Renal cortex interstitium (tissue), 11 donors: ENCODE measurements around the gene GPR139. TPM values are rescaled to one million over a fixed set of nuclear protein-coding genes. Genes with fewer than 3 reads are reported as not detected.

Experiments used
- DNase-seq, 11 donors: peaks; one replicate each; pipeline ENCODE4 v3.0.0-alpha.2; 2013; ENCODE audit warnings: low read depth in 9 of 11, low spot score in 4 of 11; ENCODE audit errors: extremely low read depth in 1 of 11
- polyA plus RNA-seq, 3 donors: library from polyadenylated mRNA; unstranded; fragments of 120-200 nt; gene quantifications; one replicate each; pipeline ENCODE4 v1.2.1, GENCODE V29; 2013; ENCODE audit not compliant: insufficient read length in 3 of 3

Gene GPR139
- polyA plus RNA-seq, 3 donors: not detected

GRCh38 chr16:19997734-19998133 lies 76.0 kb downstream of the GPR139 start:
- DNase-seq: no peak

- DNase-seq: no peak
These were observed 76.4 kb downstream of the GPR139 start for GRCh38 chr16:19997264-19997663.

- no peak for DNase-seq
These were observed 79.1 kb downstream of the GPR139 start for GRCh38 chr16:19994466-19995170.

- DNase-seq: no peak
These were observed 82.1 kb downstream of the GPR139 start for GRCh38 chr16:19991614-19992013.

- DNase-seq: no peak
These were observed 89.6 kb downstream of the GPR139 start for GRCh38 chr16:19984135-19984534.

Other genes with a start within 250 kb of the GPR139 start
- 100 to 1,000 TPM in 2 of 3 donors, 10 to 100 TPM in 1; 98.3 to 108 (median 105) TPM for gene GPRC5B, start 189.0 kb downstream of the GPR139 start, polyA plus RNA-seq